Activated B cell treated with CpG ODN at 0.5 μM for 24 hours (primary cell): ENCODE data around the gene PXDC1. TPM values are rescaled to one million over a fixed set of nuclear protein-coding genes. Genes with fewer than 3 reads are reported as not detected.
"Not testable (repeated sequence)": the region's sequence is repeated elsewhere in the genome, so short reads cannot be mapped to it uniquely, and the experiment has no call there.

Experiments used
- ATAC-seq: fragments of 200-7000 bp; cut with Tn5 transposase; one replicate; pipeline ENCODE4 v1.10.0; 2021; ENCODE audit warnings: low read depth, mild to moderate bottlenecking, moderate library complexity
- CTCF ChIA-PET: fragments of 350-600 bp; sonication (Branson Sonifier 250); formaldehyde crosslinking; loops from one replicate; lab custom pipeline; 2021; ENCODE audit warnings: antibody characterized with exemption; lab: Charles Lee
- POLR2A ChIA-PET: fragments of 350-600 bp; sonication (Branson Sonifier 250); formaldehyde crosslinking; loops from one replicate; lab custom pipeline; 2021; ENCODE audit warnings: antibody characterized with exemption; lab: Charles Lee
- DNase-seq: peaks from one replicate; pipeline ENCODE4 v3.0.0; 2022
- H3K27ac Mint-ChIP-seq: one replicate; pipeline ENCODE4 v1.8.0; 2020; ENCODE audit warnings: mixed read lengths
- H3K27me3 Mint-ChIP-seq: one replicate; pipeline ENCODE4 v1.8.0; 2021; ENCODE audit warnings: mixed read lengths
- H3K36me3 Mint-ChIP-seq: one replicate; pipeline ENCODE4 v1.8.0; 2021; ENCODE audit warnings: low read depth, mixed read lengths
- H3K4me1 Mint-ChIP-seq: one replicate; pipeline ENCODE4 v1.8.0; 2021; ENCODE audit warnings: mixed read lengths
- H3K4me3 Mint-ChIP-seq: one replicate; pipeline ENCODE4 v1.8.0; 2020; ENCODE audit warnings: mild to moderate bottlenecking, mixed read lengths
- H3K9me3 Mint-ChIP-seq: one replicate; pipeline ENCODE4 v1.8.0; 2020; ENCODE audit warnings: mixed read lengths
- intact Hi-C: fragments of 100-400 bp; cut with micrococcal nuclease; formaldehyde crosslinking; loops from one replicate; pipeline ENCODE4 v1.15.1; 2024
- total RNA-seq: library from RNA; stranded (reverse); gene quantifications from 2 replicates; pipeline ENCODE4 v1.2.3, GENCODE V29; 2022
- TF ChIP-seq, protein P1 (sequence below): fragments of 200-600 bp; IDR thresholded peaks from one replicate; pipeline ENCODE4 v1.8.0; 2022; ENCODE audit warnings: antibody characterized with exemption, mild to moderate bottlenecking

The PXDC1 gene
- total RNA-seq, 1 donor from 2014 or later = 3.9 TPM

- ATAC-seq (no peak), DNase-seq (no peak)
- intact Hi-C loops = no loop called here
- peak overlapping the region; percentile 38 for H3K4me3 Mint-ChIP-seq
- H3K36me3 Mint-ChIP-seq = no peaks in the 10 kb centered on the region
- peak overlapping the region; percentile 73 for H3K27ac Mint-ChIP-seq
- peaks cover 21% of the 10 kb centered on the region for H3K4me1 Mint-ChIP-seq
- H3K27me3 Mint-ChIP-seq = no peaks in the 10 kb centered on the region
- CTCF ChIA-PET = no interaction called here
- POLR2A ChIA-PET = interaction anchor here (0.8 to 2.3 kb wide), 3 partner anchors 10 to 264 kb away, joined by 3 to 12 read pairs (median 6); a partner anchor contains a TSS
- TF ChIP-seq, protein P1, sequence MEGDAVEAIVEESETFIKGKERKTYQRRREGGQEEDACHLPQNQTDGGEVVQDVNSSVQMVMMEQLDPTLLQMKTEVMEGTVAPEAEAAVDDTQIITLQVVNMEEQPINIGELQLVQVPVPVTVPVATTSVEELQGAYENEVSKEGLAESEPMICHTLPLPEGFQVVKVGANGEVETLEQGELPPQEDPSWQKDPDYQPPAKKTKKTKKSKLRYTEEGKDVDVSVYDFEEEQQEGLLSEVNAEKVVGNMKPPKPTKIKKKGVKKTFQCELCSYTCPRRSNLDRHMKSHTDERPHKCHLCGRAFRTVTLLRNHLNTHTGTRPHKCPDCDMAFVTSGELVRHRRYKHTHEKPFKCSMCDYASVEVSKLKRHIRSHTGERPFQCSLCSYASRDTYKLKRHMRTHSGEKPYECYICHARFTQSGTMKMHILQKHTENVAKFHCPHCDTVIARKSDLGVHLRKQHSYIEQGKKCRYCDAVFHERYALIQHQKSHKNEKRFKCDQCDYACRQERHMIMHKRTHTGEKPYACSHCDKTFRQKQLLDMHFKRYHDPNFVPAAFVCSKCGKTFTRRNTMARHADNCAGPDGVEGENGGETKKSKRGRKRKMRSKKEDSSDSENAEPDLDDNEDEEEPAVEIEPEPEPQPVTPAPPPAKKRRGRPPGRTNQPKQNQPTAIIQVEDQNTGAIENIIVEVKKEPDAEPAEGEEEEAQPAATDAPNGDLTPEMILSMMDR = no peak
- no peaks in the 10 kb centered on the region for H3K9me3 Mint-ChIP-seq
Measured at GRCh38 chr6:3756546-3756945, 5.0 kb upstream of the PXDC1 start.

DNA sequence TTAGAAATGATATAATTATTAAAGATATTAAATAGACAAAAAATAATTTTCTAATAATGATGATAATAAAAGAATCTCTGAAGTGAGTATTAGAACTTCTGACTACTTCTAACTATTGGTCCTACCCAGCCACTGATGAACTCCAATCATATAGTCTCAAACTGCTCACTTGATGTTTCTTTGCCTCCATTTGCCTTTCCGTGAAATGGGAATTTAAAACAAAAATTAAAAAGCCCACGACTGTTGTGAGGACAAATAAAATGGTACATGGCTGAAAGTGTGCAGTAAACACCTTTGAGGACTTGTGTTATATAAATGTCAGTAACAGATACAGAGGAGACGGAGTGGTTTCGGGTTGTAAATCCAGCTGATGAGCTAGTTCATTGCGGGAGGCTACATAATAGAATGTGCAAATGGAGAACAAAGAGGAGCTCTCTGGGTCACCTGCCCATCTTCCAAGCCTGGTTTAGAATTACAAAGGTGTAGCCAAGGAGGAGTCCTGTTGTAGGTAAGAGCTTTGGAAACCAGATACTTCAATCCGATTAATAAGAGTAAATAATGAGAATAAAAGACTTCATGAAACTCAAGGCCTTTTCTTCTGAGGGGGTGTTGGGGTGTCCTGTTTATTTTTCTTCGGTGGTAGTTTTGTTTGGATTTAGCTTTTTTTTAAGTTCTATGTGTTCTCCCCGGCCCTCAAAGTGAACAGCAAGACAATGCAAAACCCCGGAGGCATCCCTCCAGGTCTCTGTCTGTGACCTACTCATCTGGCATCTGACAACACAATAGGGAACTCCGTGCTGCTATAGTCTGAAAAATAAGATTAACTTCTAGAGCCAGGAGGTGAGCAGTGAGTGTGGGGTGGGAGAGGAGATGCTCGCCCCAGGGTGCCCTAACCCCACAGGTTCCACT lies 4.4 kb upstream of the PXDC1 start:
- peak overlapping the region; percentile 73 for H3K27ac Mint-ChIP-seq
- no peaks in the 10 kb centered on the region for H3K27me3 Mint-ChIP-seq
- peak overlapping the region; percentile 38 for H3K4me3 Mint-ChIP-seq
- TF ChIP-seq, protein P1 = no peak
- CTCF ChIA-PET = interaction anchor here (0.6 kb wide), 1 partner anchor 219 kb away, joined by 3 read pairs; no protein-coding TSS in a partner anchor
- H3K9me3 Mint-ChIP-seq = no peaks in the 10 kb centered on the region
- POLR2A ChIA-PET = interaction anchor here (0.8 to 2.3 kb wide), 4 partner anchors 10 to 265 kb away, joined by 3 to 12 read pairs (median 6); partner anchors contain the start of gene FAM50B
- H3K4me1 Mint-ChIP-seq = peaks cover 21% of the 10 kb centered on the region
- no peak for DNase-seq
- intact Hi-C loops = no loop called here
- H3K36me3 Mint-ChIP-seq = no peaks in the 10 kb centered on the region
- no peak for ATAC-seq

- DNase-seq (no peak), ATAC-seq (no peak)
- Mint-ChIP-seq H3K27me3 (no peaks in the 10 kb centered on the region), H3K27ac (no peak overlapping the region), H3K36me3 (no peaks in the 10 kb centered on the region), H3K4me3 (no peak overlapping the region), H3K9me3 (no peaks in the 10 kb centered on the region), H3K4me1 (peaks cover 27% of the 10 kb centered on the region)
- ChIA-PET POLR2A (interaction anchor here (0.6 to 2.3 kb wide), 4 partner anchors 9 to 389 kb away, joined by 4 to 12 read pairs (median 6); partner anchors contain the start of gene FAM50B), CTCF (interaction anchor here (0.8 kb wide), 1 partner anchor 94 kb away, joined by 3 read pairs; the partner anchor contains the start of gene FAM50B)
- TF ChIP-seq, protein P1 = no peak
- intact Hi-C loops = loop anchor here (5.0 kb wide), 1 partner anchor 1023 kb away; the partner anchor contains the start of gene CDYL
Measured at GRCh38 chr6:3754776-3755175, 3.3 kb upstream of the PXDC1 start.

GRCh38 chr6:3754032-3754725 lies 2.7 kb upstream of the PXDC1 start:
- CTCF ChIA-PET = interaction anchor here (0.8 kb wide), 1 partner anchor 95 kb away, joined by 3 read pairs; the partner anchor contains the start of gene FAM50B
- intact Hi-C loops = loop anchor here (5.0 kb wide), 1 partner anchor 1023 kb away; the partner anchor contains the start of gene CDYL
- not testable (repeated sequence) for H3K27me3 Mint-ChIP-seq, H3K4me3 Mint-ChIP-seq, DNase-seq, H3K9me3 Mint-ChIP-seq, ATAC-seq, H3K36me3 Mint-ChIP-seq
- Mint-ChIP-seq H3K27ac (peak overlapping the region; percentile 53), H3K4me1 (peaks cover 33% of the 10 kb centered on the region)
- POLR2A ChIA-PET = interaction anchor here (0.6 to 1.6 kb wide), 3 partner anchors 95 to 388 kb away, joined by 4 to 7 read pairs (median 5); partner anchors contain the start of gene FAM50B

- intact Hi-C loops = loop anchor here (5.0 kb wide), 1 partner anchor 1024 kb away; the partner anchor contains the start of gene CDYL
- POLR2A ChIA-PET = interaction anchor here (0.6 to 1.8 kb wide), 3 partner anchors 9 to 95 kb away, joined by 3 to 7 read pairs (median 4); no protein-coding TSS in a partner anchor
Measured at GRCh38 chr6:3753228-3753835, 1.8 kb upstream of the PXDC1 start.

More at GRCh38 chr6:3753228-3753835, 1.8 kb upstream of the PXDC1 start:
- DNase-seq = no peak
- H3K4me1 Mint-ChIP-seq = peaks cover 41% of the 10 kb centered on the region
- no peaks in the 10 kb centered on the region for H3K27me3 Mint-ChIP-seq
- TF ChIP-seq, protein P1 = no peak
- H3K27ac Mint-ChIP-seq = no peak overlapping the region
- ATAC-seq = no peak
- no peaks in the 10 kb centered on the region for H3K9me3 Mint-ChIP-seq
- peak overlapping the region; percentile 73 for H3K4me3 Mint-ChIP-seq
- no peaks in the 10 kb centered on the region for H3K36me3 Mint-ChIP-seq
- CTCF ChIA-PET = no interaction called here
